Stimulated activated naive B cell treated with anti-CD40 and anti-IgM and Interleukin-4, amounts not matched to agents 10 μg/mL and 1 μg/mL and 100 μg/mL, for 72 hours (primary cell): Measurements from ENCODE around the gene TSHB.
A peak's percentile ranks its signal among the peaks of the same experiment; 100 is the strongest.

Experiments
- ATAC-seq, 2 donors: fragments of 150-1000 bp; cut with Tn5 transposase; replicated peaks; 2 replicates each; pipeline ENCODE4 v1.10.0; 2021; ENCODE audit warnings: moderate library complexity in 1 of 2
- DNase-seq: peaks from one replicate; pipeline ENCODE4 v3.0.0; 2021
- H3K27ac Mint-ChIP-seq: one replicate; pipeline ENCODE4 v1.8.0; 2022; ENCODE audit warnings: mild to moderate bottlenecking, mixed read lengths
- H3K27me3 Mint-ChIP-seq, 2 donors: one replicate each; pipeline ENCODE4 v1.8.0; 2022; ENCODE audit warnings: mixed read lengths in 2 of 2
- H3K36me3 Mint-ChIP-seq, 2 donors: one replicate each; pipeline ENCODE4 v1.8.0; 2022; ENCODE audit warnings: mixed read lengths in 2 of 2, mild to moderate bottlenecking in 1 of 2
- H3K4me1 Mint-ChIP-seq, 2 donors: one replicate each; pipeline ENCODE4 v1.8.0; 2022; ENCODE audit warnings: mixed read lengths in 2 of 2, mild to moderate bottlenecking in 1 of 2
- H3K4me3 Mint-ChIP-seq, 2 donors: one replicate each; pipeline ENCODE4 v1.8.0; 2022; ENCODE audit warnings: mild to moderate bottlenecking in 2 of 2, mixed read lengths in 2 of 2, moderate library complexity in 1 of 2
- H3K9me3 Mint-ChIP-seq, 2 donors: one replicate each; pipeline ENCODE4 v1.8.0; 2022; ENCODE audit warnings: mixed read lengths in 2 of 2, mild to moderate bottlenecking in 1 of 2

The TSHB gene

GRCh38 chr1:115040501-115040900, 10.9 kb downstream of the TSHB start:
- DNase-seq (no peak), ATAC-seq (no peak)
- no peak overlapping the region for H3K27ac Mint-ChIP-seq
- no peak overlapping the region for H3K4me3 Mint-ChIP-seq
- H3K4me1 Mint-ChIP-seq = no peaks in the 10 kb centered on the region
- no peaks in the 10 kb centered on the region for H3K27me3 Mint-ChIP-seq
- H3K9me3 Mint-ChIP-seq = peaks cover 0 to 2% of the 10 kb centered on the region in 2 donors
- peaks cover 0 to 2% of the 10 kb centered on the region in 2 donors for H3K36me3 Mint-ChIP-seq

GRCh38 chr1:115041654-115042053, 12.0 kb downstream of the TSHB start:
- no peaks in the 10 kb centered on the region for H3K4me1 Mint-ChIP-seq
- no peak for DNase-seq
- H3K27ac Mint-ChIP-seq = no peak overlapping the region
- no peak for ATAC-seq
- H3K27me3 Mint-ChIP-seq = no peaks in the 10 kb centered on the region
- H3K4me3 Mint-ChIP-seq = no peak overlapping the region
- peaks cover 0 to 2% of the 10 kb centered on the region in 2 donors for H3K36me3 Mint-ChIP-seq
- H3K9me3 Mint-ChIP-seq = peaks cover 0 to 5% of the 10 kb centered on the region in 2 donors

GRCh38 chr1:115046751-115047150, 17.1 kb downstream of the TSHB start:
- H3K9me3 Mint-ChIP-seq = peaks cover 0 to 5% of the 10 kb centered on the region in 2 donors
- no peak overlapping the region for H3K27ac Mint-ChIP-seq
- peaks cover 0 to 2% of the 10 kb centered on the region in 2 donors for H3K36me3 Mint-ChIP-seq

GRCh38 chr1:115051850-115052249, 22.2 kb downstream of the TSHB start:
- H3K4me1 Mint-ChIP-seq = no peaks in the 10 kb centered on the region
- H3K27ac Mint-ChIP-seq = no peak overlapping the region
- no peak overlapping the region for H3K4me3 Mint-ChIP-seq
- ATAC-seq (no peak), DNase-seq (no peak)
- H3K9me3 Mint-ChIP-seq = no peaks in the 10 kb centered on the region
- H3K27me3 Mint-ChIP-seq = no peaks in the 10 kb centered on the region
- H3K36me3 Mint-ChIP-seq = no peaks in the 10 kb centered on the region

More at GRCh38 chr1:115046751-115047150, 17.1 kb downstream of the TSHB start:
- H3K27me3 Mint-ChIP-seq = no peaks in the 10 kb centered on the region
- H3K4me1 Mint-ChIP-seq = no peaks in the 10 kb centered on the region
- DNase-seq (no peak), ATAC-seq (no peak)
- no peak overlapping the region for H3K4me3 Mint-ChIP-seq

GRCh38 chr1:115052454-115053083, 22.9 kb downstream of the TSHB start:
- Mint-ChIP-seq H3K4me3 (no peak overlapping the region), H3K36me3 (no peaks in the 10 kb centered on the region), H3K27ac (no peak overlapping the region), H3K4me1 (no peaks in the 10 kb centered on the region), H3K27me3 (no peaks in the 10 kb centered on the region), H3K9me3 (no peaks in the 10 kb centered on the region)
- peak; percentile 83 for ATAC-seq
- DNase-seq = peak; percentile 31

GRCh38 chr1:115056395-115056798, 26.8 kb downstream of the TSHB start:
- no peaks in the 10 kb centered on the region for H3K27me3 Mint-ChIP-seq

GRCh38 chr1:115057661-115058254, 28.1 kb downstream of the TSHB start:
- no peaks in the 10 kb centered on the region for H3K9me3 Mint-ChIP-seq
- peaks cover 0 to 7% of the 10 kb centered on the region in 2 donors for H3K4me1 Mint-ChIP-seq
- ATAC-seq (no peak), DNase-seq (no peak)
- H3K4me3 Mint-ChIP-seq = no peak overlapping the region
- no peaks in the 10 kb centered on the region for H3K36me3 Mint-ChIP-seq
- no peak overlapping the region for H3K27ac Mint-ChIP-seq
- no peaks in the 10 kb centered on the region for H3K27me3 Mint-ChIP-seq

More at GRCh38 chr1:115056395-115056798, 26.8 kb downstream of the TSHB start:
- Mint-ChIP-seq H3K4me3 (no peak overlapping the region), H3K27ac (no peak overlapping the region), H3K9me3 (no peaks in the 10 kb centered on the region), H3K36me3 (no peaks in the 10 kb centered on the region), H3K4me1 (no peaks in the 10 kb centered on the region)
- ATAC-seq (no peak), DNase-seq (no peak)

GRCh38 chr1:115059316-115059715, 29.7 kb downstream of the TSHB start:
- Mint-ChIP-seq H3K4me3 (no peak overlapping the region), H3K27me3 (no peaks in the 10 kb centered on the region), H3K9me3 (no peaks in the 10 kb centered on the region), H3K27ac (no peak overlapping the region), H3K36me3 (no peaks in the 10 kb centered on the region), H3K4me1 (peaks cover 5 to 12% of the 10 kb centered on the region in 2 donors)
- ATAC-seq (no peak), DNase-seq (no peak)

GRCh38 chr1:115060501-115060900, 30.9 kb downstream of the TSHB start:
- Mint-ChIP-seq H3K27me3 (no peaks in the 10 kb centered on the region), H3K36me3 (no peaks in the 10 kb centered on the region), H3K27ac (no peak overlapping the region), H3K4me3 (no peak overlapping the region), H3K4me1 (peaks cover 5 to 12% of the 10 kb centered on the region in 2 donors), H3K9me3 (no peaks in the 10 kb centered on the region)
- ATAC-seq (no peak), DNase-seq (no peak)

- Mint-ChIP-seq H3K27ac (peak overlapping the region; percentile 89), H3K9me3 (no peaks in the 10 kb centered on the region), H3K36me3 (no peaks in the 10 kb centered on the region), H3K27me3 (no peaks in the 10 kb centered on the region), H3K4me3 (no peak overlapping the region), H3K4me1 (peaks cover 5 to 12% of the 10 kb centered on the region in 2 donors)
- ATAC-seq (peak; percentile 93 to 96), DNase-seq (peak; percentile 69)
Observed at GRCh38 chr1:115062542-115063004, 32.9 kb downstream of the TSHB start.

GRCh38 chr1:115063228-115063901, 33.7 kb downstream of the TSHB start:
- Mint-ChIP-seq H3K36me3 (no peaks in the 10 kb centered on the region), H3K27me3 (no peaks in the 10 kb centered on the region), H3K27ac (peak overlapping the region; percentile 89), H3K4me3 (no peak overlapping the region), H3K9me3 (no peaks in the 10 kb centered on the region), H3K4me1 (peaks cover 5 to 12% of the 10 kb centered on the region in 2 donors)
- ATAC-seq = peak; percentile 51 to 76
- DNase-seq = no peak

- Mint-ChIP-seq H3K27me3 (no peaks in the 10 kb centered on the region), H3K4me3 (no peak overlapping the region), H3K4me1 (peaks cover 5 to 12% of the 10 kb centered on the region in 2 donors), H3K36me3 (no peaks in the 10 kb centered on the region), H3K9me3 (no peaks in the 10 kb centered on the region), H3K27ac (no peak overlapping the region)
- ATAC-seq (no peak), DNase-seq (no peak)
Observed at GRCh38 chr1:115064461-115064860, 34.8 kb downstream of the TSHB start.

GRCh38 chr1:115065021-115065420, 35.4 kb downstream of the TSHB start:
- peaks cover 5 to 12% of the 10 kb centered on the region in 2 donors for H3K4me1 Mint-ChIP-seq
- DNase-seq (no peak), ATAC-seq (no peak)
- H3K27me3 Mint-ChIP-seq = no peaks in the 10 kb centered on the region
- H3K4me3 Mint-ChIP-seq = no peak overlapping the region
- H3K27ac Mint-ChIP-seq = no peak overlapping the region
- no peaks in the 10 kb centered on the region for H3K9me3 Mint-ChIP-seq
- H3K36me3 Mint-ChIP-seq = no peaks in the 10 kb centered on the region

GRCh38 chr1:115067161-115067859, 37.7 kb downstream of the TSHB start:
- peaks cover 6 to 10% of the 10 kb centered on the region in 2 donors for H3K4me1 Mint-ChIP-seq
- no peak for ATAC-seq
- H3K27me3 Mint-ChIP-seq = no peaks in the 10 kb centered on the region
- no peak overlapping the region for H3K4me3 Mint-ChIP-seq
- H3K9me3 Mint-ChIP-seq = no peaks in the 10 kb centered on the region
- H3K36me3 Mint-ChIP-seq = no peaks in the 10 kb centered on the region
- no peak overlapping the region for H3K27ac Mint-ChIP-seq
- no peak for DNase-seq
